H9 (cell line): ENCODE data around the gene AIFM1. TPM values are rescaled to one million over a fixed set of nuclear protein-coding genes. Genes with fewer than 3 reads are reported as not detected.

ENCODE experiments used
- DNase-seq: peaks from one replicate; pipeline ENCODE4 v3.0.0-alpha.2; 2017
- H2AFZ ChIP-seq: one replicate; pipeline ENCODE4 v1.6.1; 2013; ENCODE audit warnings: mild to moderate bottlenecking, low read length, control low read depth, moderate library complexity
- H2AK5ac ChIP-seq: 2 replicates; pipeline ENCODE4 v1.6.1; 2013; ENCODE audit warnings: low read length, control low read depth, mixed read lengths; ENCODE audit not compliant: insufficient read length
- H2BK120ac ChIP-seq: one replicate; pipeline ENCODE4 v1.6.1; 2013; ENCODE audit warnings: low read depth, mild to moderate bottlenecking, low read length, control low read depth, inconsistent platforms; ENCODE audit not compliant: poor library complexity, severe bottlenecking
- H2BK12ac ChIP-seq: 2 replicates; pipeline ENCODE4 v1.6.1; 2013; ENCODE audit warnings: low read length, control low read depth, mixed read lengths, low read depth; ENCODE audit not compliant: insufficient read length
- H2BK15ac ChIP-seq: 2 replicates; pipeline ENCODE4 v1.6.1; 2013; ENCODE audit warnings: low read depth, low read length, control low read depth
- H2BK20ac ChIP-seq: one replicate; pipeline ENCODE4 v1.6.1; 2013; ENCODE audit warnings: low read depth, mild to moderate bottlenecking, low read length, control low read depth, inconsistent platforms; ENCODE audit not compliant: poor library complexity, severe bottlenecking
- H2BK5ac ChIP-seq: 2 replicates; pipeline ENCODE4 v1.6.1; 2013; ENCODE audit warnings: low read length, control low read depth, mixed read lengths; ENCODE audit not compliant: insufficient read length
- H3K14ac ChIP-seq: 2 replicates; pipeline ENCODE4 v1.6.1; 2013; ENCODE audit warnings: low read length, control low read depth; ENCODE audit not compliant: insufficient read depth
- H3K18ac ChIP-seq: 2 replicates; pipeline ENCODE4 v1.6.1; 2013; ENCODE audit warnings: low read depth, mild to moderate bottlenecking, mixed read lengths, low read length, control low read depth; ENCODE audit not compliant: insufficient read length
- H3K23ac ChIP-seq: 2 replicates; pipeline ENCODE4 v1.6.1; 2013; ENCODE audit warnings: low read length, control low read depth, mixed read lengths, low read depth; ENCODE audit not compliant: insufficient read length
- H3K23me2 ChIP-seq: 2 replicates; pipeline ENCODE4 v1.6.1; 2013; ENCODE audit warnings: low read depth, mild to moderate bottlenecking, mixed read lengths, low read length, control low read depth; ENCODE audit not compliant: insufficient read length, poor library complexity, severe bottlenecking
- H3K27ac ChIP-seq: 2 replicates; pipeline ENCODE4 v1.5.1; 2013; ENCODE audit warnings: low read length, control low read depth, mixed read lengths, low read depth; ENCODE audit not compliant: insufficient read length
- H3K27me3 ChIP-seq: 2 replicates; pipeline ENCODE4 v1.6.1; 2013; ENCODE audit warnings: low read length, control low read depth, inconsistent platforms; ENCODE audit not compliant: insufficient read depth
- H3K4ac ChIP-seq: 2 replicates; pipeline ENCODE4 v1.6.1; 2013; ENCODE audit warnings: low read depth, mild to moderate bottlenecking, control low read depth, inconsistent platforms, low read length, moderate library complexity
- H3K4me1 ChIP-seq: 2 replicates; pipeline ENCODE4 v1.6.1; 2013; ENCODE audit warnings: low read length, control low read depth, inconsistent platforms; ENCODE audit not compliant: insufficient read depth
- H3K4me2 ChIP-seq: 2 replicates; pipeline ENCODE4 v1.6.1; 2013; ENCODE audit warnings: low read length, control low read depth, mixed read lengths; ENCODE audit not compliant: insufficient read length, insufficient read depth
- H3K56ac ChIP-seq: 2 replicates; pipeline ENCODE4 v1.6.1; 2013; ENCODE audit warnings: low read depth, mild to moderate bottlenecking, mixed read lengths, low read length, control low read depth; ENCODE audit not compliant: insufficient read length
- H3K79me1 ChIP-seq: 2 replicates; pipeline ENCODE4 v1.6.1; 2013; ENCODE audit warnings: low read depth, mild to moderate bottlenecking, moderate library complexity, low read length, control low read depth, inconsistent platforms; ENCODE audit not compliant: insufficient read depth, poor library complexity, severe bottlenecking
- H3K79me2 ChIP-seq: 2 replicates; pipeline ENCODE4 v1.6.1; 2013; ENCODE audit warnings: low read length, control low read depth, inconsistent platforms; ENCODE audit not compliant: insufficient read depth
- H3K9ac ChIP-seq: 2 replicates; pipeline ENCODE4 v1.6.1; 2013; ENCODE audit warnings: low read length, control low read depth, mixed read lengths; ENCODE audit not compliant: insufficient read length; ENCODE audit errors: extremely low read depth
- H3K9me3 ChIP-seq: one replicate; pipeline ENCODE4 v1.6.1; 2013; ENCODE audit warnings: low read depth, low read length, inconsistent platforms; ENCODE audit not compliant: control insufficient read depth
- H3T11ph ChIP-seq: one replicate; pipeline ENCODE4 v1.6.1; 2013; ENCODE audit warnings: mild to moderate bottlenecking, low read length, control low read depth, inconsistent platforms
- H4K20me1 ChIP-seq: one replicate; pipeline ENCODE4 v1.6.1; 2013; ENCODE audit not compliant: control insufficient read depth, insufficient read length, insufficient read depth
- H4K5ac ChIP-seq: 2 replicates; pipeline ENCODE4 v1.6.1; 2013; ENCODE audit warnings: low read depth, mild to moderate bottlenecking, mixed read lengths, low read length, control low read depth; ENCODE audit not compliant: insufficient read length
- H4K8ac ChIP-seq: replicated peaks from 2 replicates; pipeline ENCODE4 v1.6.1; 2013; ENCODE audit warnings: low read length, control low read depth, mixed read lengths, low read depth; ENCODE audit not compliant: insufficient read length
- H4K91ac ChIP-seq: 2 replicates; pipeline ENCODE4 v1.6.1; 2013; ENCODE audit warnings: low read depth, mild to moderate bottlenecking, moderate library complexity, mixed read lengths, low read length, control low read depth; ENCODE audit not compliant: insufficient read length
- H3K27ac Mint-ChIP-seq, 3 experiments: 2 replicates in 2 of 3; 3 replicates in 1 of 3; pipeline ENCODE4 v1.8.0; 2020 to 2021; ENCODE audit warnings: mixed read lengths in 3 of 3, mild to moderate bottlenecking in 1 of 3, moderate library complexity in 1 of 3
- H3K27me3 Mint-ChIP-seq: 2 replicates; pipeline ENCODE4 v1.8.0; 2021; ENCODE audit warnings: low read depth, mild to moderate bottlenecking, moderate library complexity, mixed read lengths
- H3K36me3 Mint-ChIP-seq, 3 experiments: 2 replicates in 2 of 3; 3 replicates in 1 of 3; pipeline ENCODE4 v1.8.0; 2020 to 2021; ENCODE audit warnings: low read depth in 3 of 3, mixed read lengths in 3 of 3; ENCODE audit not compliant: insufficient read depth in 1 of 3
- H3K4me1 Mint-ChIP-seq, 2 experiments: 2 replicates each; pipeline ENCODE4 v1.8.0; 2020; ENCODE audit warnings: mixed read lengths in 2 of 2
- H3K4me3 Mint-ChIP-seq, 2 experiments: 2 replicates in 1 of 2; 3 replicates in 1 of 2; pipeline ENCODE4 v1.8.0; 2020 to 2021; ENCODE audit warnings: mild to moderate bottlenecking in 2 of 2, mixed read lengths in 2 of 2, moderate library complexity in 1 of 2
- H3K9me3 Mint-ChIP-seq, 2 experiments: 2 replicates in 1 of 2; 3 replicates in 1 of 2; pipeline ENCODE4 v1.8.0; 2020; ENCODE audit warnings: mild to moderate bottlenecking in 2 of 2, mixed read lengths in 2 of 2, moderate library complexity in 1 of 2
- WGBS: extraction: QIAGEN DNeasy Blood & Tissue Kit; methylation state at CpG from one replicate; pipeline ENCODE4 v1.1.7; 2013; ENCODE audit warnings: missing lambda C conversion rate, low lambda C conversion rate, mixed read lengths; ENCODE audit not compliant: insufficient read length; ENCODE audit errors: extremely low coverage; 5-methylcytosine and 5-hydroxymethylcytosine counted together
- total RNA-seq: library from RNA; stranded (reverse); gene quantifications from 2 replicates; pipeline ENCODE4 v1.2.1, GENCODE V29; 2021
- TF ChIP-seq, protein P1 (sequence below): fragments of 200-600 bp; sonication (generic); conservative IDR thresholded peaks from 3 replicates; pipeline ENCODE4 v1.8.0; 2021; ENCODE audit warnings: antibody characterized with exemption, mild to moderate bottlenecking

AIFM1 gene
- total RNA-seq, 1 experiment from 2014 or later: 43.7 TPM

DNA sequence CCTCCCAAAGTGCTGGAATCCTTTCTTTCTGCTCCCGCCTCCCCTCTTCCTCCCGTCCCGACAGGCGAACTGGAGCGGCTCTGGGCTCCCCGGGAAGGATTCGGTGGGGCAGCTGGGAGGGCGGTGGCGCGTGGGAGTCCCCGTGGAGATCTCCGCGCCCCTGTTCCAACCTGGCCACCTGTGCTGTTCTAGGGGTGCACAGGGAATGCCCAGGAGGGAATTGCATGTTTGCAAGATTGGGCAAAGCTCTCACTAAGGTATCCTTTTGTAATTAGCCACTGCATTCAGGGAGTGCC, 44.2 kb downstream of the AIFM1 start:
- Histone ChIP-seq H3K4me1 (no peaks in the 10 kb centered on the region; the same call in 1 of the 2 replicates), H3K27ac (no peak overlapping the region), H3K23ac (no peak overlapping the region), H4K91ac (no peak overlapping the region), H2BK120ac (no peak overlapping the region), H2BK20ac (no peak overlapping the region), H2AFZ (no peak overlapping the region), H3K23me2 (peaks cover 3% of the 10 kb centered on the region), H2BK15ac (peak overlapping the region; percentile 14; the same call in 1 of the 2 replicates), H3K79me2 (no peaks in the 10 kb centered on the region), H4K5ac (no peak overlapping the region), H2BK5ac (no peak overlapping the region), H3K4me2 (peak overlapping the region; percentile 54), H3K27me3 (no peaks in the 10 kb centered on the region), H3T11ph (no peak overlapping the region), H3K56ac (no peak overlapping the region), H3K79me1 (no peaks in the 10 kb centered on the region), H4K20me1 (no peaks in the 10 kb centered on the region), H3K4ac (no peak overlapping the region), H3K9me3 (peaks cover 12% of the 10 kb centered on the region), H3K14ac (no peak overlapping the region), H3K9ac (no peak overlapping the region), H3K18ac (no peak overlapping the region), H4K8ac (no peak overlapping the region), H2BK12ac (no peak overlapping the region), H2AK5ac (no peak overlapping the region)
- WGBS: no CpG with 5 or more reads among the region's 13 CpGs
- Mint-ChIP-seq H3K27ac (no peak overlapping the region), H3K36me3 (peaks cover 0 to 10% (median 5%) of the 10 kb centered on the region in 3 experiments; a peak in 5 of 7 replicates), H3K27me3 (peaks cover 43% of the 10 kb centered on the region), H3K4me1 (peaks cover 4 to 16% of the 10 kb centered on the region in 2 experiments; a peak in 3 of 4 replicates), H3K9me3 (peaks cover 0 to 76% of the 10 kb centered on the region in 2 experiments; a peak in 2 of 5 replicates), H3K4me3 (peak overlapping the region in 1 of 2 experiments; percentile 83; a peak in 3 of 5 replicates)
- TF ChIP-seq, protein P1, sequence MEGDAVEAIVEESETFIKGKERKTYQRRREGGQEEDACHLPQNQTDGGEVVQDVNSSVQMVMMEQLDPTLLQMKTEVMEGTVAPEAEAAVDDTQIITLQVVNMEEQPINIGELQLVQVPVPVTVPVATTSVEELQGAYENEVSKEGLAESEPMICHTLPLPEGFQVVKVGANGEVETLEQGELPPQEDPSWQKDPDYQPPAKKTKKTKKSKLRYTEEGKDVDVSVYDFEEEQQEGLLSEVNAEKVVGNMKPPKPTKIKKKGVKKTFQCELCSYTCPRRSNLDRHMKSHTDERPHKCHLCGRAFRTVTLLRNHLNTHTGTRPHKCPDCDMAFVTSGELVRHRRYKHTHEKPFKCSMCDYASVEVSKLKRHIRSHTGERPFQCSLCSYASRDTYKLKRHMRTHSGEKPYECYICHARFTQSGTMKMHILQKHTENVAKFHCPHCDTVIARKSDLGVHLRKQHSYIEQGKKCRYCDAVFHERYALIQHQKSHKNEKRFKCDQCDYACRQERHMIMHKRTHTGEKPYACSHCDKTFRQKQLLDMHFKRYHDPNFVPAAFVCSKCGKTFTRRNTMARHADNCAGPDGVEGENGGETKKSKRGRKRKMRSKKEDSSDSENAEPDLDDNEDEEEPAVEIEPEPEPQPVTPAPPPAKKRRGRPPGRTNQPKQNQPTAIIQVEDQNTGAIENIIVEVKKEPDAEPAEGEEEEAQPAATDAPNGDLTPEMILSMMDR: no peak
- no peak for DNase-seq
